ENCODE results near the gene FAM50B.

FAM50B gene

DNA sequence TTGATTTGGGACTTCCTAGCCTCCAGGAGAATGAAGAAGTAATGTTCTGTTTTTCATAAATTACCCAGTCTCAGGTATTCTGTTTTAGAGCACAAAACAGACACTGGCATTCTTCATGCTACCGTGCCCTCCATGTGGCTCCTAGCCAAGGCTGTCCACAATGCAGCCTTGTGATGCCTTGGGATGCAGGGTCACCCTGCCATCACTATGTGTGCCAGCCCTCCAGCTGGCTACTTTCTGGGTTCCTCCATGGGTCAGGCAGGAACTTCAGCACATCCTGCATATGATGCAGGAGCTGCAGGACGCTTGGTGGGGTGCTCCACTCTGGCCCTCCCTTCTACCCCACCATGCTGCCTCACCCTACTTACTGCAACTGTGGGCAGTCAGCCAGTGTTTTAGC, 38.0 kb upstream of the FAM50B start:
- no peak for DNase-seq (ENCODE audit: low read depth)
- no peak overlapping the region for H3K4me3 ChIP-seq (ENCODE audit: control insufficient read depth, low read depth, low read length)
- TF ChIP-seq, protein P1, sequence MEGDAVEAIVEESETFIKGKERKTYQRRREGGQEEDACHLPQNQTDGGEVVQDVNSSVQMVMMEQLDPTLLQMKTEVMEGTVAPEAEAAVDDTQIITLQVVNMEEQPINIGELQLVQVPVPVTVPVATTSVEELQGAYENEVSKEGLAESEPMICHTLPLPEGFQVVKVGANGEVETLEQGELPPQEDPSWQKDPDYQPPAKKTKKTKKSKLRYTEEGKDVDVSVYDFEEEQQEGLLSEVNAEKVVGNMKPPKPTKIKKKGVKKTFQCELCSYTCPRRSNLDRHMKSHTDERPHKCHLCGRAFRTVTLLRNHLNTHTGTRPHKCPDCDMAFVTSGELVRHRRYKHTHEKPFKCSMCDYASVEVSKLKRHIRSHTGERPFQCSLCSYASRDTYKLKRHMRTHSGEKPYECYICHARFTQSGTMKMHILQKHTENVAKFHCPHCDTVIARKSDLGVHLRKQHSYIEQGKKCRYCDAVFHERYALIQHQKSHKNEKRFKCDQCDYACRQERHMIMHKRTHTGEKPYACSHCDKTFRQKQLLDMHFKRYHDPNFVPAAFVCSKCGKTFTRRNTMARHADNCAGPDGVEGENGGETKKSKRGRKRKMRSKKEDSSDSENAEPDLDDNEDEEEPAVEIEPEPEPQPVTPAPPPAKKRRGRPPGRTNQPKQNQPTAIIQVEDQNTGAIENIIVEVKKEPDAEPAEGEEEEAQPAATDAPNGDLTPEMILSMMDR (IDR thresholded peaks at IDR 0.05; ENCODE audit: control insufficient read depth, insufficient read depth, low read depth, low read length, missing control alignments): no peak

DNA sequence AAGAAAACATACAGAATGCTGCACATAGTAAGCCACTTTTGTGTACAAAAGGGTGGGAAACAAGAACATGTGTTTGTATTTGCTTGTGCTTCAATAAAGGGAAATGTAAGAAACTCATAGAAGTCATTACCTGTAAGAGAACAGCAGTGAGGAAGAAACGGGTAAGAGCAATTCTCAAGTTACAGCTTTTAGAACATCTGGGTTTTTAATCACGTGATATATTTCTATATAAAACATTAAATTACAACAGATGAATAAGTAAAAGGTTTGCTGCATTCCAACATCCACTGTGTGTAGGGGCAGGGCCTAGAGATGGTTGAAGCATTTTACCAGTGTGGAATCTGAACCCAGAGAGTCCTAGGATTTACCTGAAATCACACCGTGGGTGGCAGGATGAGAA, 36.6 kb upstream of the FAM50B start:
- no peak overlapping the region for H3K4me3 ChIP-seq (ENCODE audit: control insufficient read depth, low read depth, low read length)
- DNase-seq (ENCODE audit: low read depth): no peak
- TF ChIP-seq, protein P1 (IDR thresholded peaks at IDR 0.05; ENCODE audit: control insufficient read depth, insufficient read depth, low read depth, low read length, missing control alignments): no peak

DNA sequence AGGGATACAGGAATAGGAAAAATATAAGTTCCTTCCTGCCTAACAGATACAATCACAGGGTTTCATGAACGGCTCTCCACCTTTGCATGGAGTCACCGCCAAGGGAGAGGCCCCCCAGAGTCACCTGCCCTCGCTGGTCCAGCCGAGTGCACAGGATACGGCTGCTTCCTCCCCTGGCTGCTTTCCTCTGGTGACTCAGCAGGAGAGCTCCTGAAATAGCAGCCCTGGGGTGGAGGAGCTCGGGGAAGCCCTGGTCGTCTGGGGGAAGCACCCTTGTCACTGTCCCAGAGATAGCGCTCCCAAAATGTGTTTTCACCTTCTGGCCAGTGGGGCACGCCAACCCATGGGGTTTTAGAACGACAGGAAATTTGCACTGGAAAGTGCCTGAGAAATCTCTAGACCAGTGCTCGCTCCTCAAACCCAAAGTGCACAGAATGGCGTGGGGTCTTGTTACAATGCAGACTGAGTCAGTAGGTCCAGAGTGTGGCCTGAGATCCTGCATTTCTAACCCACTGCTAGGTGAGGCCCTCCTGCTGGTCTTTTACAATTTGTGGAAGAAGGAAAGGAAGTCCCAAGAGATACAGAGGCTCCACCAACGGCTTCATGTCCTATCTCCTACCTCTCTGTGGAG, 35.9 kb upstream of the FAM50B start:
- no peak overlapping the region for H3K4me3 ChIP-seq (ENCODE audit: control insufficient read depth, low read depth, low read length)

DNA sequence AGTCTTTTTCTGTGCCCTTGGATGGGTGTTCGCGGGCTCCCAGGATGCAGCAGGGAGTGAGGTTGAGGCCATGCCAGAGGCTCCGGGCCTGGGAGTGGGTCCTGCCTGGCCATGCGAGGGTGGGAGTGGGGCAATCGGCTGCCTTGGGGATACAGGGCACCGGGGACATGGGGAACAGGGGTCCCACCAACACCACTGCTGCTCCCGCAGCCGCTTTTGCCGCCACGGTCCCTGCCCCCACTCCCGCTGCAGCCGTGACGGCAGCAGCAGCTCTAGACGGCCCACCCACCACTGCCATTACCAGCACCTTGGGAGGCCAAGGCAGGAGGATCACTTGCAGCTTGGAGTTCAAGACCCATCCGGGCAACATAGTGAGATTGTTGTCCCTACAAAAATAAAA, 35.3 kb upstream of the FAM50B start:
- TF ChIP-seq, protein P1 (IDR thresholded peaks at IDR 0.05; ENCODE audit: control insufficient read depth, insufficient read depth, low read depth, low read length, missing control alignments): no peak
- DNase-seq (ENCODE audit: low read depth): no peak
- H3K4me3 ChIP-seq (ENCODE audit: control insufficient read depth, low read depth, low read length): no peak overlapping the region

More for the DNA sequence above, 35.9 kb upstream of the FAM50B start:
- no peak for DNase-seq (ENCODE audit: low read depth)
- TF ChIP-seq, protein P1 (IDR thresholded peaks at IDR 0.05; ENCODE audit: control insufficient read depth, insufficient read depth, low read depth, low read length, missing control alignments): no peak

DNA sequence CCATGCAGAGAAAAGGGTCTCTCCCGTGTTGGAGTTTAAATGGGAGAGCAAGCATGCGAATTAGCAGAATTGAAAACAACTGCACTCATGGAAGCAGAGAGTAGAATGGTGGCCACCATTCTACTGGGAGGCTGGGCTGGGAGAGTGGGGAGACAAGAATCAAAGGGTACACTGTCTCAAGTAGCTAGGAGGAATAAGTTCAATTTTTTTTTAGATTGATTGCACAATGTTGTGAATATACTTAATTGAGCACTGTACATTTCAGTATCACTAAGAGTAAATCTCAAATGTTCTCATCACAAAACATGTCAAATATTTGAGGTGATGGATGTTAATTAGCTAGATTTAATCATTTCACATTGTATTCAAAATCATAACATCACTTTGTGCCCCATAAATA, 34.6 kb upstream of the FAM50B start:
- no peak for DNase-seq (ENCODE audit: low read depth)
- TF ChIP-seq, protein P1 (IDR thresholded peaks at IDR 0.05; ENCODE audit: control insufficient read depth, insufficient read depth, low read depth, low read length, missing control alignments): no peak
- H3K4me3 ChIP-seq (ENCODE audit: control insufficient read depth, low read depth, low read length): no peak overlapping the region

DNA sequence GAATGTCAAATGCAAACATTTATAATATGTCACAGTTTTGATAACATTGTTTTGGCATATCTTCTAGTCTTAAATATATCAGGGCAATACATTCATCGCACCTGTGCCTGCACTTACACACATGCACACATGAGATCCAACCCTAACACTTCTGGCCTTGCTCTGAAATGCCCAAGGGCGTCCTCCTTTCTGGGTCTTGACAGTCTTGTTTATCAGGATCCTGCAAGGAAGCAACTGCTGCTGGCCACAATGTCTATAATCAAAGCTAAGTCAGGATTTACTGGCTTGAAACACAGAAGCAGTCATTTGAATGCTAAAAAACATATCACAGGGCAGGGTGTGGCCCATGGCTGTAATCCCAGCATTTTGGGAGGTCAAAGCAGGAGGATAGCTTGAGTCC, 32.9 kb upstream of the FAM50B start:
- no peak overlapping the region for H3K4me3 ChIP-seq (ENCODE audit: control insufficient read depth, low read depth, low read length)
- DNase-seq (ENCODE audit: low read depth): no peak
- TF ChIP-seq, protein P1 (IDR thresholded peaks at IDR 0.05; ENCODE audit: control insufficient read depth, insufficient read depth, low read depth, low read length, missing control alignments): no peak
